HG03571 (cell line): Measurements from ENCODE around the gene SMIM41.

ENCODE experiments used
- ATAC-seq: cut with Tn5 transposase; IDR thresholded peaks from one replicate; pipeline ENCODE4 v1.9.1; 2021; ENCODE audit not compliant: unreplicated experiment

Gene SMIM41

DNA sequence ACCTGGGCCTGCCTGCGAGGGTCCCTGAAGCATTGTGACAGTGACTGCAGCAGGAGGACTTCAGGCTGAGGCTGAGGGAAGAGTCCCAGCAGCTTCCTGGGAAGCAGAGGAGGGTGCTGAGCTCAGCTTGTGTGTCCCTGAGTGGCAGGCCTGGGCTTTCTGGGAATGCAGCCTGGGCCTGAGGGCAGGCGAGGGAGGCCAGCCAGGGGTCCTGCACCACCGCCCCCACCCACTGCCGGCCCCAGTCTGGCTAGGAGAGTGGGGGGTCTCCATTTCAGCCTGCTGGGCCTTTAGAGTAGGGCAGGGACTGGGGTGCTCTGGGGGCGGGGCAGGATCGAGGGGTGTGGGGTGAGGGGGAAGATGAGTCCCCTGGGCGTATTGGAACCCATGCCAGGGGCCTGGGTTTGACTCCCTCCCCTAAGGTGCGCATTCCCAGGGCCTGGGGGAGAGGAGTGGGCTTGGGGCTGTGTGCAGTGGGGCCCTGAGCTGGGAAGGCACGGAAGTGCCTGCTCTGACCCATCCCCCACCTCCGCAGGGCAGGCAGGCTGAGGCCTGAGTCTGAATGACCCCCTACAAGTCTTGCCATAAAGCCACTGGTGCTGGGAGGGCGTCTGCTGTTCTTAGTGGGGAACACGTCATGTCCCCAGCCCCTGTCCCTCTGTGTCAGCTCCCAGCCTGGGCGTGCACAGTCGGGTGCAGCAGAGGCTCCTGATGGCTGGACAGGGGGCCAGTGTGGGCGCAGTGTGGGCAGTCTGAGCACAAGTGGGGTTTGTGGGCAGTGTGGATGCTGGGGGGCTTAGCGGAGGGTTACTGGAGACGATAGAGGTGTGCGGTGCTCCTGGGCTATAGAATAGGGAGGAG is 66.0 kb downstream of the SMIM41 start:
- ATAC-seq: no peak

GRCh38 chr12:52146089-52146821 is 66.8 kb downstream of the SMIM41 start:
- ATAC-seq: no peak

GRCh38 chr12:52146822-52147366 is 67.4 kb downstream of the SMIM41 start:
- no peak for ATAC-seq

- ATAC-seq: no peak
Observed at GRCh38 chr12:52147367-52147963, 68.0 kb downstream of the SMIM41 start.

- ATAC-seq: no peak
Observed at GRCh38 chr12:52147964-52148463, 68.5 kb downstream of the SMIM41 start.

GRCh38 chr12:52148464-52149181 is 69.1 kb downstream of the SMIM41 start:
- ATAC-seq: no peak

- no peak for ATAC-seq
Observed at GRCh38 chr12:52149182-52149641, 69.7 kb downstream of the SMIM41 start.

- ATAC-seq: no peak
Observed at GRCh38 chr12:52149651-52150241, 70.2 kb downstream of the SMIM41 start.

- no peak for ATAC-seq
Observed at GRCh38 chr12:52151153-52151836, 71.8 kb downstream of the SMIM41 start.

DNA sequence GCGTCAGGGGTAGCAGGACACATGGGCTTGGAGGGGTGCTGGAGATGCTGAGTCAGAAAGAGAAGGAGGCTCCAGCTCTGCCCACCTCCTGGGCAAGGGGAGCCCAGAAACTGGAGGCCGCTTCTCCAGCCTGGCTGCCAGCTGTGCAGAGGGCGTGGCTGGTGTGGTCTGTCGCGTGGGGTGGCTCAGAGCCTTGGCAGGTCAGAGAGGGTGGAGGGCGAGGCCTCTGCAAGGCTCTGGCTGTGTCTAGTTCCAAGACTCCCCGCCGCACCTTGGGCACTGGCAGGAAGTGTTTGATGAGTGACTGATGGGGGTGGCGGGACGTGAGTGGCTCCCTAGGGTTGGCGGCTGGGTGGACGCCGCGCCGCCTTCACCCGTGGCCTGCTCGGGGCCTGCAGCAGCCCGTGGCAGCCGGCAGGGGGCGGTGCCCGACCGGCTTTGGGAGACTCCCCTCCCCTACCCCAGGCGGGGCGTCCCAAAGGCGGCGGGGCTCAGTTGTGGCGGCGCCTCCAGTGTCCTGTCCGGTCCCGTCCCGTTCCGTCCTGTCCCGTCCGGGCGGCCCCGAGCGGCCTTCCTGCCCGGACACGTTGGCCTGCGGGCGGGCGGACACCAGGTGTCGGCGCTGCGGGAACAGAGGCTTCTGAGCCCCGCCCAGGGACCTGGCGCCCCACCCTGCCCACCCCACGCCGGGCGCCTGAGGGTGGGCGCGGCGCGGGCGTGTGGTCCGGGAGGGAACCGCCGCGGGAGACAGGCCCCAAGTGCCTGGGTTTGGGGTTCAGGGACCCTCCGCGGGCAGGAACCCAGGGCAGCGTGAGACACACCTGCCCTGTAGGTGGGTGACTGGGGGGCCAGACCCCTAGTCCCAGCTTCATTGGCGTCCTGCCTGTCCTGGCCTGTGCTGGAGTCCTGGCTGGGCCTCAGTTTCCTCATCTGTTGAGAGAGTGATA is 72.6 kb downstream of the SMIM41 start:
- no peak for ATAC-seq

DNA sequence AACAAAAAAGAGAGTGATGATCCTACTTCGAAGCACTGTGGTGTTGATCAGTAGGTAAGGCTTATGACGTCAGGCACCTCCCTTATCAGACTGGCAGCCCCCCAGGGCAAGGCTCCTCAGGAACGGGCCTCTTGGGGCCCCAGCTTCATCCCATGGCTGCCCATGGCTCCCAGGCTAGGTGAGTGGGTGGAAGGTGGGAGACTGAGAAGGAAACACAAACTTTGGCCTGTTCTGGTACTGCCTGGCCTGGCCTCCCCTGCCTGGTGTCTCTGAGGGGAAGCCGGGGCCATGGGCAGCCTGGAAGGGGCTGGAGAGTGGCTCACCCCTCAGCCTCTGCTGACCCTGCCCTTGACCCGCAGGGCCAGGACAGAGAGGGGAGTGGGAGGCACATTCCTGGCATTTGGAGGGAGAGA is 73.4 kb downstream of the SMIM41 start:
- ATAC-seq: no peak

DNA sequence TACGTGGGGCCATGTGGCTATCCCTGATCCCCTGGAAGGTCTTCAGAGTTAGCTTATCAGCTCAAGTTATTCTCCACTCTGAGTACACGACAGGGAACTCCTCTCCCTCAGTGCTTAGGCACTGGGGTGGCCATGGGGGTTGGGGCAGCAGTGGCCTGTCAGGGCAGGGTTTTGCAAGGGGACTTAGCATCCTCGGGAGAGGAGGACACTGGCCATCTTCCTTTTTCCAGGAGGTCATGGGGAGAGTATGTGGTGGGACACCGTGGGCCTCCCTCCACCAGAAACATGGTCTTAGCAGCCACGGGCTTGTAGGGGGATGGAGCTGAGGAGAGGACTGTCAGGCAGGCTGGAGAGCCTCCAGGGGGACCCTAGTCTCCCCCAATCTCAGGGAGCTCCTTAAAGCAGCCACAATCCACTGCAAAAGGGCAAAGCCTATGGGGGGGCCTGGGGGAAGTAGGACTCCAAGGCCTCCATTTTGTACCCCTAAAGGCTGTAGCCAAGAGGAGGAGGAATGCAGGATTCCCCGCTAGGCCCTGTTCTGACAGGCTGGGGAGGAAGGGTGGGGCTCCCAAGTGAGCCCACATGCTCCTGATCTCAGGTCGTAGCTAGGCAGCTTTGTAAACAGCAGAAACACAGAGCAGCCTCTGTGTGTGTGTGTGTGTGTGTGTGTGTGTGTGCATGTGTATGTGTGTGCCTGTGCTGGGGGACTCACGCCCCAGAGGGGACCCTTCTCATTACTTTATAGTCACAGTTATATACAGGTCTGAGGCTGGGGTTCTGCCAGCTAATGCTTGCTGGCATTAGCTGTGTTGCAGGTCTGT is 75.8 kb downstream of the SMIM41 start:
- ATAC-seq: no peak

DNA sequence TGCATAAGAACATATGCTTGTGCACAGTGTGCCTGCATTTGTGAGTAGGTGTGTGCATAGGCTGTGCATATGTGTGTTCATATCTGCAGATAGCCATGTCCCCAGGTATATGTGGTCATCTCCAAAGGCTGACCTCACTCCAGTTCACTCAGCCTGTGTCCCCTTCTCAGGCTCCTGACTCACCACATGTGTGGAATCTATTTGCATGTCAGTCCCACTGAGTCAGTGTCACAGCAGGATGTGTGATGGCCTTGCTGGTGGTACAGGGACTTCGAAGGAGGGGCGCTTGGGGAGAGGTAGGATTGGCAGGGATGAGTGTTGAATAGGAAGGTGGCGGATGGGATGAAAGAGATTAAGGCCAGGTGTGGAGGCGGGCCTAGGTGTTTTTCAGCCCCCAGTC is 76.8 kb downstream of the SMIM41 start:
- ATAC-seq: no peak

DNA sequence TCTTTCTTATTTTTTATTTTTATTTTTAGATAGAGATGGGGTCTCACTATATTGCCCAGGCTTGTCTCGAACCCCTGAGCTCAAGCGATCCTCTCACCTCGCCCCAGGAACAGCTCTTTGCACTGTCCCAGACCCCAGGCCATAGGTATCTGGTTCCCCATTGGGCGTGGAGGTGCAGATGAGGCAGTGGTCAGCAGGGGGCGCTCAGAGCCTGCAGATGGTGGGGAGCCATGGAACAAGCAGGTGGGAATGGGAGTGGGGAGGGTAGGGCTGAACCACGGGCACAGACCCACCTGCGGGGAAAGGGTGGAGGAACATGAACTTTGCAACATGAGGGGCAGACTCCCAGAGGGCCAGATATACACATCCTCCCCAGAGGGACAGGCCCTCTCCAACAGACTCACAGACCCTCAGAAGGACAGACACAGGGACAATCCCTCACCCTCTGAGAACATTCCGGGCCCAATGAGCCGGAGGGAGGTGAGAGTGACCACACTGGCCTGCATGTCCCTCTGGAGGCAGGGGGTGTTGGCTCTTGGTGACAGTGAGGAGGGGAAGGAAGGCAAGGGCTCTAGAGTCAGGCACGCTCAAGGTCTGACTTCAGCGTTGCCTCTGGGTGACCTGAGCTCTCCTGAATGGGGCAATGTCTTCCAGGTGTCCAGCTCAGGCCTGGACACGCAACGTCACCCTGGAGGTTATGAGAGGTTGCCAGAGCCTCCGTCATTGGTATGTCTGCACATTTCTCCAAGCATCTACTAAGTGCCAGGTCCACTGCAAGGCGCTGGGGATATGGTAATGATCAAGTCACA is 77.5 kb downstream of the SMIM41 start:
- ATAC-seq: no peak

DNA sequence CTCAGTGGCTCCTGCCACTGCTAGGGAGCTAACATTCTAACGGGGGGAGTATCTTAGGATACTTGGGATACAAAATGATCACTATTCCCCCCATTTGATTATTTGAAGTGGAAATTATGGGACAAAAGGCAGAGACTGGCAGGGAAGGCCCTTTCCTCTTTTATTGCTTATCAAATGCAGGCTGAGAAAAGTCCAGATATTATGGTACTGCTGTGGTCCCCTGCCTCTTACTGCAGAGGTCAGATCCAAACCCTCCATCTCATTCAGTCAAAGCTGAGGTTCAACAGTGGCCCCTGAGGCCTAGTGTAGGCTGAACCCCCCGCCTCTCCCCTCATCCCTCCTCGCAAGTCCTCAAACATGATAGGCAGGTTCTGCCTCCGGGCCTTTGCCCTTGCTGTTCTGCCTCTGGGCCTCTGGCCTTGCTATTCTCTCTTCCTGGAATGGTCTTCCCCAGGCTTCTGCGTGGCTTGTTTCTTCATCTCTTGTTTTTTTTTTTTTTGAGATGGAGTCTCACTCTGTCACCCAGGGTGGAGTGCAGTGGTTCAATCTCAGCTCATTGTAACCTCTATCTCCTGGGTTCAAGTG is 78.2 kb downstream of the SMIM41 start:
- no peak for ATAC-seq
